ENCODE results near the gene FOXP4.

FOXP4 gene

GRCh38 chr6:41642960-41643898 lies 97.0 kb downstream of the FOXP4 start:
- no peak for DNase-seq

DNA sequence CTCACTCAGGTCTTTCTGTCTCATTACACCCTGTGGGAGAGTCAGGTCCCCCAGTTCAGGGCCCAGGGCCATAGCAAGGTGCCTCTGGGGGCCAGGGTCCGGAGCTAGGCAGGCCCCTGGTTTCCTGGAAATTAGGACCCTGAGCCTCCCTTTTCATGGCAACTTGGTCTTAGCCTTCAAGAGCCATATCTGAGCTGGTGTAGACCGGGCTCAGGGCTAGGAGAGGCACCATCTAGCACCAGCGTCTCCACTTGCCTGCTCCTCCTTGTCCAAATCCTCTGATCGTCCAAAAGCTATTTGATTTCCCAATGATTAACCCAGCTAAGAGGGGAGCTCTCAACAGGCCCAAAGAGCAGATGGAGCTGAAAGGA lies 97.7 kb downstream of the FOXP4 start:
- DNase-seq = no peak

GRCh38 chr6:41644297-41644879 lies 98.2 kb downstream of the FOXP4 start:
- DNase-seq = no peak

DNA sequence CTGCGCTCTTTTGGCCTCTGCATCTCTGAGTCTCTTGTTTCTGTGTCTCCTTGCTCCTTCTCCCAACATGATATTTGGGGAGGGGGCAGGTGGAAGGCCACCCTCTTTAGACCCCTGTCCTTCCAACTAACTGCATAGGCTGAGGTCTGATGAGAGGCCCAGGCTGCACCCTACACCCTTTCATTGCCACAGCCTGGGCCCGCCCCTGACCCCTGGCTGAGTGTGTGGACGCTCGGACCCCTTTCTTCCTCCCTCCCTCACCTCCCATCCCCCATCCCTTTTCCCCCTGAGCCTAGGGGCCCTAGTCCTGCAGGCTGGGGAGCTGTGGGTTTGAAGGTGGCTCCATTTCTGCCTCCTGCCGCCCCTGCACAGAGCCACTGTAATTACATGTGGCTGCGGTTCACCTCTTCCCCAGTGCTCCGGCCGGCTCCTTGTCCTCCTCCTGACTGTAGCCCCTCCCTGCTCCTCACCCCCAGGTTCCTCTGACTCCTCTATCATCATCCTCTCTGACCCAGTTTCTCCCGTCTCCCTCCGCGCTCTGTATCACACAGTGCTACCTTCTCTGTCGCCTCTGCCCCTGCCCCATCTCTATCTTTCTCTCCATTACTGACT lies 98.9 kb downstream of the FOXP4 start:
- DNase-seq = no peak

DNA sequence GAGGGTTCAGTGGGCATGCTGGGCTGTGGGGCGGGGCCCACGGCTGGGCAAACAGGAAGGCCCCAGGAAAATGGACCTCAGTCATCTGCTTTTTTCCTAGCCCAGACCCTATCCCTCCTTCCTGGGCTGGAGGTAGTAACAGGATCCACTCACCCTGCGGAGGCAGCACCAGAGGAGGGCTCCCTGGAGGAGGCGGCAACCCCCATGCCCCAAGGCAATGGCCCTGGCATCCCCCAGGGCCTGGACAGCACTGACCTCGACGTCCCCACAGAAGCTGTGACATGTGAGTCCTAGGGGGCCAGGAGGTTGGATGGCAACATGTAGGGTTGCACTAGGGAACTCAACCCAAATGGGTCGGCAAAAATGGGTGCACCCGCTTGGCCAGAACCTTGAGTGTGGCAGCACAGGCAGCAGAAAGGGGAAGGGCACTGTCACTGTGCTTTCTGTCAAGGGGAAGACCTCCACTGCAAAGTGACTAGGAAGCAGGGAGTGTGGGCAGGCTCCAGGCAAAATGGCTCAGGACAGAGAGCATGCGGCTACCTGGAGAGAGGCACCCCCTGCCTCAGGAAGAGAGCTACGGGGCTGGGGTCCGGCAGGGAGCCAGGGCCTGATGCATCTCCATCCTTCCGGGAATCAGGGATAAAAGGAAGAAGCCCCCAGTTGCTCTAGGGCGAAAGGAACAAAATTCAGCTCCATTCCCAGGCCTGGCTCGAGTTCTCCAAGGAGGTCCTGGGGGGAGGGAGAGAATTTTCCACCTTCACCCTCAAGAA lies 100.0 kb downstream of the FOXP4 start:
- no peak for DNase-seq

- DNase-seq = no peak
These were observed 100.9 kb downstream of the FOXP4 start for GRCh38 chr6:41647061-41647511.

- DNase-seq = no peak
These were observed 101.9 kb downstream of the FOXP4 start for GRCh38 chr6:41648070-41648585.

- no peak for DNase-seq
These were observed 102.7 kb downstream of the FOXP4 start for GRCh38 chr6:41648921-41649320.

DNA sequence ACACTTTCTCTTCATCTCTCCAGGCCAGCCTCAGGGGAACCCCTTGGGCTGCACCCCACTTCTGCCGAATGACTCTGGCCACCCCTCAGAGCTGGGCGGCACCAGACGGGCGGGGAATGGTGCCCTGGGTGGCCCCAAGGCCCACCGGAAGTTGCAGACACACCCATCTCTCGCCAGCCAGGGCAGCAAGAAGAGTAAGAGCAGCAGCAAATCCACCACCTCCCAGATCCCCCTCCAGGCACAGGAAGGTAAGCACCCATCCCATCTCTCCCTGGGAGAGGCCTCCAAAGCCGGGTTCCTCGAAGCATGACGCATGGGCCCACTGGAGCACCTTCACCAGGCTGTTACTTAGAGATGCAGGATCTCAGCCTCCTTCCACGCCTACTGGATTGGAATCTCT lies 103.4 kb downstream of the FOXP4 start:
- no peak for DNase-seq

- no peak for DNase-seq
These were observed 103.9 kb downstream of the FOXP4 start for GRCh38 chr6:41650120-41650519.

DNA sequence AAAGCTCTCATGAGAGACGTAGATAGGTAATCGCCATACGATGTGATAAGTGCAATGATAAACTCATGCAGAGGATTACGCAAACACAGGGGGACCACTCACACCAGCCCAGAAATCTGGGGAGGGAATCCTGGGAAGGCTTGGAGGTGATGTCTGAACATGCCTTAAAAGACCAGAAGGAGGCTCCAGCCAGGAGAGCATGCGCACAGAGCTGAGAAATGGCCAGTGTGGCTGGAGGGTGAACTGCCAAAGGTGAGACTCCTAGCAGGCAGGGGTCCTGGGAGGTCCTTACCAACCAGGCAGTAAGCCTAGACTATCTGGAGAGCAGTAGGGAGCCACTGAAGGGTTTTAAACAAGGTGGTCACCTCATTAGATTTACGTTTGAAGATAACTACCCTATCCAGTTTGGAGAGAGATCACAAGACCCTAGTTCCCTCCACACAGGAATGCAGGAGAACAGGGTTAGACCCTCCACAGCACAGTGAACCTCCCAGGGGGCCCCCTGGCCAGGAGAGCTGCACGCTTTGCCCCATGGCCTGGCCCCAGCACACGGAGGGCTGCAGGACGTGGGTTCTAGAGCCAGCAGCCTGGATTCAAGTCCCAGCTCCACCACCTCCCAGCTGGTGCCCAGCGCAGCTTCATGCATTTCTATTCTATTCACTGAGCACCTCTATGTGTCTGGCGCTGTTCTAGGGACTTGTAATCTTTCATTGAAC lies 105.2 kb downstream of the FOXP4 start:
- DNase-seq = no peak
